ENCODE data around the gene FPR3.

- TF ChIP-seq CTCF (IDR thresholded peaks at IDR 0.05; ENCODE audit: poor library complexity, severe bottlenecking) = no peak
- no peak for TF ChIP-seq RAD21 (conservative IDR thresholded peaks at IDR 0.05)
These were observed 10.7 kb upstream of the FPR3 start for GRCh38 chr19:51784109-51784785.

Measured in neural cell (in vitro differentiated cells).